NCI-H2196 (cell line): ENCODE measurements around the gene ELF5.

Source experiments
- DNase-seq: peaks from one replicate; lab custom pipeline; 2025; ENCODE audit not compliant: unreplicated experiment; lab: John Stamatoyannopoulos, UW

Gene ELF5

DNA sequence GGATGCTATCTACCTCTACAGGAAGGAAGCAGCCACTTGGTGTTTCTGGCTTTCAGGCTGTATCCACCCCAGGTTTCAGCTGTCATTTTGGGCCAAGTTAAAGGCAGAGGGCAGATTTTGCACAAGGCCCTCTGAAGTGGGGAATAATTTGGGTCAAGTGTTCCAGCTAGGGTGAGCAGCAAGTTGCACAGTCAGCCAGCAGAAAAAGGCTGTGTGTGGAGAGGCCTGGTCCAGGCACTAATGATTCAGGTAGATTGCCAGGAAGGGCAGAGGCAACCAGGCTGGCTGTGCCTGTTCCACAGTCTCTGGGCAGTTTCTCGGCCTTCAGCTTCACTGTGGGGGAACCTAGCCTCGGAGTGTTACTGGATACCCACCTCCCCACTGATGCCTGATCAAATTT lies 8.6 kb upstream of the ELF5 start:
- DNase-seq: no peak

DNA sequence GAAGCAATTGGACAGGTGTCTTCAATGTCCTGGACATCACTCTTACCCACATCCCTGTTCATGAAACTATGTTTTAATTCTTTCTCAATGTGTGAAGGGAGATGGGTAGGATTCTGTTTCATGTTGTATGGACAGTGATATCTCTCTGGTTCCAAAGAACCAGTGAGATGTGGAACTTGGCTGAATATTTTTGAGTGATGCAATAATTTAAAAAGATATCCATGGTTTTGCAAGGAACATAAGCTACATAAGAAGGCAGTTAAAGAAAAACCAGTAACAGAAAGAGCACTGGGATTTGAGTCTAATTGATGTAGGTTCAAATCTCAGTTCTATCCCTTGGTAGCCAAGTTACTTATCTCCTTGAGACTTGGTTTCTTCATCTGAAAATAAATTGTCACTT lies 7.7 kb upstream of the ELF5 start:
- no peak for DNase-seq

DNA sequence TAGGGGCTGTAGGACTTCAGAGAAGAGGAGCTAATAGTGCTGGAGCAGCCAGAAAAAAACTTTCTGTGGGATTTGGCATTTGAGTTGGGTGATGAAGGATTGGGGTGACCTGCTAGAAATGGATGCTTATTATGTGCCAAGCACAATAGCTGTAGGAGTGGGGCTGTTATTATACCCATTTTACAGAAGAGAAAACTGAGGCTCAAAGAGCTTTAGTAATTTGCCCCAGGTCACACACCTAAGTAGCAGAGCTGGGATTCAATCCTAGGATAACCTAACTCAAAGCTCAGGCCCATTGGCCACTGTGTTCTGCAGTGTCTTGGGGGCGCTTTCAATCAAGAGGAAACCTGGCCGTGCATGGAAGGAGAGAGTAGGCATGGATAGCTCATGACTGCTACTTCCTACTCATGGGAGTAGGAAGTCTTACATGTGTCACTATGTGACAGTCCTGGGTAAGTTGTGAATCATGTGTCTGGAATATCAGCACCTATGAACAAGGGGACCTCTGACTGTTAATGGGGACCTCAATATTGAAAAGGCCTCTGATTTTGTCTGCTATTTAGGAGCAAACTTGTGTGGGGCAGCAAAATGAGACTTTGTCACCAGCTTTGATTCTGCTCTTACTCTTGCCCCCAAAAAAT lies 6.1 kb upstream of the ELF5 start:
- DNase-seq: no peak

DNA sequence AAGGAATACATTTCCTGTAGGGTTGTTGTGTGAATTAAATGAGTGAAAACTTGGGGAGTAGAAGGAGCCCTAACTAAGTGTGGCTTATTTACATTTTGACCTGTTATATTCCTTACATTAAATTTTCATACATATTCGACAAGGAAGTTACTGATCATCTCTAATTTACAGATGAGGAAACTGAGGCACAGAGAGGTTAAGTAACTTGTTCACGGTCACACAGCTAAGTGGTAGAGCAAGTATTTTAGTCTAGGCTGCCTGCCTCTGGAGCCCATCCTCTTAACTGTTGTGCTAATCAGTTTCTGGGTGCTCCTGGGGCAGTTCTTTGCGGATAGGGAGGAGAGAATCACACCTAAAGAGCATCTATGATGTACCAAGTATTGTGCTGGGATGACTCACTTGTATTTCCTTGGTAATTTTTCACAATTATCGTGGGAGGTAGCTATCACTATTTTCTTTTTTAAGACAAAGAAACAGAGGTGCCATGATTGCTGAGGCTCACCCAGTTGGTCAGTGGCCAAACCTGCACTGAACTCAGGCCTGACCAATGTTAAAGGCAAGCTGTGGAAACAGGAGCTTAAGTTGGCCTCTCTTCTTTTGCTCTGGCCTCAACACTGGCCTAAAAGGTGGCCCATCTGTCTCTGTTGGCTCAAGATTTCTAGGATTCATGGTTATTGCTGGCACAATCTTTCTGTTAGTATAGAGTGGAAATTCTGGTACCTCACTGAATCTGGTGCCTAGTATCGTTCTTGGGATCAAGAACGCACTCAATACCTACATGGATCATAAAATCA lies 2.9 kb upstream of the ELF5 start:
- DNase-seq: no peak

DNA sequence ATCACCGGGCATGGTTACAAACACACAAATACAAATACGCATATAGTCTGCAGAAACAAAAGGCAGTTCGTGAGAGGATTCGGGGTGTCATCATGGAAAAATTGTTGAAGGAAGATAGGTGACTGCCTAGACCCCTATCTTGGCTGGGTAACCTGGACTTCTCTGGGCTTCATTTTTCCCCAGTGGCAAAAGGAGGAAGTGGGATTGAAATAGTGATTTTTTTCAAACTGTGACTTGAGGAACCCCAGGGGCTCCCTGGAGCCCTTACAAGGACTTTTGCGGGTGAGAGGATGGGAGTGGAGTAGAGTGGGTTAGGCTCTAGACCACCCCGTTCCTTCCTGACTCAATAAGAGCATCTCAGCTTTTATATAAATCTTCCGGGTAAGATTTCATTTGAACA lies 1.0 kb upstream of the ELF5 start:
- DNase-seq: no peak

DNA sequence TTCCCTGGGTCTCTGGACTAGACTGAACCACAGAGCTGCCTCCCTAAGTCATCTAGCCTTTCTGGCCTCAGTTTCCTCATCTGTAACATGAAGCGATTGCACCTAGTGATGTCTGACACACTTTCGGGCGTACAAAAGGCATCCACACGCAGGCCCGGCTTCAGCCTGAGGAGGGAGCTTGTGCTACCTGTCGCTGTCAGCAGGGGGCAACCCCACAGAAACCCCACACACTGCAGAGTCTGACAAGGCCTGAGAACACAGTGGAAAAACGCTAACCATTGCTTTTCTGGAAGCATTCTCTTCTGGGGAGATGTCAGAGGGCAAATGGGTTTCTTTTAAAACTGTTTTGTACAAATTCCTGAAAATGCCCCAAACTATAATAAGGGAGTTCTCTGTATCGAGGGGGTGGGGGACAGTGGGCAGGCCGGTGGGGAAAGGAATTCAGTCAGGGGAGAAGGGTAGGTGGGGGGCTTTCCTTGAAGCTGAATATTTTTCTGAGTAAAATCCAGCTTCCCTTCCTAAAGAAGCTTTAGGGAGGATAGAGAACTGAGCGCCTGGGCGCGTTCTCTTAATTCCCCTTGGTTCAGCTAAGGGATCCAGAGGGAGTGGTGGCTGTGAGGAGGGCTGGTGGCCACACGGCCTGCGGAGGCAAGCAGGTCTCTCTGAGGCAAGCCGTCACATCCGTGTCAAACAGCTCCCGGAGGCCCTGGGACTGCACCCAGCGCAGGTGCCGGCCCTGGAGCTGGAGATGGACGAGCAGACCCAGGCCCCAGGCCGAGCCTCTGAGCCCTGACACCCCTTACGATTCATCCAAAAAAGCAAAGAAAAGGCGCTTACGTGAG lies 533 bp downstream of the ELF5 start:
- peak; percentile 27 for DNase-seq

DNA sequence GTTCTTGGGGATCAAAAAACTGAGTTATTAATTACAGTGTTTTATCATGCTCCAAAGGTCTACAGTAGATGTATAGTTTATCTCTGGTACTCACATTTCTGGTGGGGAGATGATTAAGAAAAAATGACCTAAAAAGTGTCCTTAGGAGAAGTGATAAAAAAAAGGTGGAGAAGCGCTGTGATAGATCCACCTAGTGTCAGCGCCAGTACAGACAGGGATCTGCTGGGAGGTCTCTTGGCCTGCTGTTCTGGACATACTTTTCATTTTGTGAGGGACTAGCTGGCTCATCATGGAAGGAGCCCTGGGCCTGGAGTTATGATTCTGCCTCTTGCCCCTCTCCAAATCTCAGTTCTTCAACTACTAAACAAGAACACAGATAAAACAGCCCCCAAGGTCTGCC lies 2.9 kb downstream of the ELF5 start:
- DNase-seq: no peak

DNA sequence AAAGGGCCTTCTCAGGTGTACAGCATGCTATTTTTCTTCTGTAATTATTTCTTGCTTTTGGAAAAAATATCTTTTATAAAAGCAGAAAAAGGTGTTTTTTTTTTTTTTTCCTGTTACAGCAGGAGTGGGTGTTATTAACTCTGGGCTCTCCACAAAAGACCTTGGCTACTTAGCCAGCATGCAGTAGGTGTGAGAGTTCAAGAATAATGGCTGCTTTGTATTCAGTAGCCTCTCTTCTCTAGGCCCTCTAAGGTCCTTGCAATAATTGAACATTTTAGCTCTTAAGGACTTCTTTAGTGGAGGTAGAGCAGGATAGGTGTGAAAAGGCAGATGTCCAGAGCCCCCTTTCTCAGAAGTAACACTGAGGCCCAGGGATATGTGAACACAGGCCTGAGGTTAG lies 3.4 kb downstream of the ELF5 start:
- no peak for DNase-seq

DNA sequence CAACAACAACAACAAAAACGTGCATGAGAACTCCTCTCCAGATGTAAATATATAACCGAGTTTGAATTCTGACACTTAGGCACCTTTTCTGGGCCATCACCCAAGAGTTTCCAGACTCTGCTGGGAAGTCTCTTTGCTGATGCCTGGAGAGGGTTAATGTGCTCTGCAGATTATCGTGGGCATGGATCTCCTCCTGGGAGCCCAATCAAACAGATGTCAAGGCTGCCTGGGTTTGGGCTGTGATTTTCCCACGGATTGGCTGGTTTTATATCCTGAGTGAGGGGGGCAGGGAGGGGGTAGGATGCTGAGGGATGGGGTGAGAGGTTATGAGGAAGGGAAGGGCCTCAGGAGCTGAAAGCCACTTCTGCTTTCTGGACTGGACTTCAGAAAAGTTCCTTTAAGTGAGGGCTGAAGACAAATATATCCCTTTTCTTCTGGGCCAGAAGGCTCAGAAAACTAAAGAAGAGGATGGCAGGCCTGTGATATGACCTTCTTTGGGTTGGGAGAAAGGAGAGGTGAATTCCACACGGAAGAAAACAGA lies 4.2 kb downstream of the ELF5 start:
- DNase-seq: no peak

DNA sequence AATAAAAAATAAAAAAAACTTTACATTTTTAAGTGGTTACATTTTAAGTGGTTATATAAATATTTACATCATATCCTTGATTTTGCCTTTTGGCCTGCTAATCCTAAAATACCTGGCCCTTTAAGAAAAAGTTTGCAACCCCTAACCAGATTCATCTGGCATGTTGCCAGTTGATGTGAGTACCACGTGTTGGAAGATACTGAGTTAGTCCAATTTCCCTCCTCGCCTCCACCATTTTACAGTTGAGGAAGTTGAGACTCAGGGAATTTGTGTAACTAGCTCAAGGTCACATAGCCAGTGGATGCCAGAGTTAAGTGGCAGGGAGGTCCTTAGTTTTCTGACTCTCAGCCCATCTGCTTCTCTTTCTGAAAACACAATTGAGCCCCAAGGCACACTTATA lies 5.1 kb downstream of the ELF5 start:
- no peak for DNase-seq

DNA sequence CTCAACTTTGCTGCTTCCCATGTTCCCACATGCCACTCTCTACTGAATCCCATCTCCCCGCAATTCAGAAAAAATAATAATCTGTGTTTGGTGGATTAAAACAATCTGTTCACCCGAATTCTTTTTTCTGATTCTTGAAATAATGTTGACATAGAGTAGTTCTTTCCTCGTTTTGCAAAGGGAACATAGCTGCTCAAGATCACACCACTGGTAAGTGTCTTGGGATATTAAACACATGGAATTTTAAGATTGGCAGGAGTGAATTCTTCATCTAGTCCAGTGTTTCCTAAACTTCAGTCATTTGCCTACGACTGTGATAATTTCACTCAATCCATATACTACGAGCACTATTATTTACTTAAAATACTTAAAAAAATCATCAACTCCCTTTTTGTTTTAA lies 6.0 kb downstream of the ELF5 start:
- no peak for DNase-seq

DNA sequence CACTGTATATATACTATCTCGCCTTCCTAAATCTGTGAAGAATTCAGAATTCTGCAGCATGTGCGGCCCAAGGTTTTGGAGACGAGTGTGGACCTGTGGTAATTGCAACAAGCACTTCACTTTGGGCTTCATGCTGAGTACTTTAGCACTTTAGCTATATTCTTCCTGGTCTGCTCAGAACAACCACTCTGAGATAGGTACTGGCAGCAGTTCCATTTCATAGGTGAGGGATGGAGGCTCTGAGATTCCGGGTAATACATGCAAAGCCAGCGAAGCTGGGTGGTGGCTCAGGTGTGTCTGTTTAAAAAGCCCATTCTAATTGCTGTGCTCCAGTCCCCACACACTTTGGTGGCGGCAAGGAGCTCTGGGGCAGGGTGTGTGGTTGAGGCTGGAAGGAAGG lies 6.4 kb downstream of the ELF5 start:
- DNase-seq: no peak

DNA sequence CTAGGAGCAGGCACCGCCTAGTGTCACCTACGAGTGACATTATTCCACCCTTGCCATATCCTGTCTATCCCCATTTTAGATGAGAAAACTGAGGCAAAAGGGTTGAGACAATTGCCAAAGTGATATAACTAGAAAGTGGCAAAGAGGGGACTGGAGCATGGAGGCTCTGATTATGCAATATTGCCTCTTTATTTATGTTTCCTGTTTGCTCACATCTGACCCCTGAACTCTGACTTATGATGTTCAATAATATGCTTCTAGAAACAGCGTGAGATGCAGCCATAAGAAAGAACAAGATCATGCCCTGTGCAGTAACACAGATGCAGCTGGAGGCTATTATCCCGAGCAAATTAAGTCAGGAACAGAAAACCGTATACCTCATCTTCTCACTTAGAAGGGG lies 7.7 kb downstream of the ELF5 start:
- no peak for DNase-seq

DNA sequence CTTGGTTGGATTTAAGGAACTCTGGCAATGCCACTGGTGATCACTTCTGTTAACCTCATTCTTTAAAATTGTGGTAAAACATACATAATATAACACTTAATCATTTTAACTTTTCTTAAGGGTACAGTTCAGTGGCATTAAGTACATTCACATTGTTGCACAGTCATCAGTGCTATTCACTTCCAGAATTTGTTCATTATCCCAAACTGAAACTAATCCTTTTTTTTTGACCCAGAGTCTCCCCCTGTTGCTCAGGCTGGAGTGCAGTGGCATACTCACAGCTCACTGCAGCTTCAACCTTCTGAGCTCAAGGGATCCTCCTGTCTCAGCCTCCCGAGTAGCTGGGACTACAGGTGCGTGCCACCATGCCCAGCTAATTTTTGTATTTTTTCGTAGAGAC lies 10.6 kb downstream of the ELF5 start:
- DNase-seq: no peak

DNA sequence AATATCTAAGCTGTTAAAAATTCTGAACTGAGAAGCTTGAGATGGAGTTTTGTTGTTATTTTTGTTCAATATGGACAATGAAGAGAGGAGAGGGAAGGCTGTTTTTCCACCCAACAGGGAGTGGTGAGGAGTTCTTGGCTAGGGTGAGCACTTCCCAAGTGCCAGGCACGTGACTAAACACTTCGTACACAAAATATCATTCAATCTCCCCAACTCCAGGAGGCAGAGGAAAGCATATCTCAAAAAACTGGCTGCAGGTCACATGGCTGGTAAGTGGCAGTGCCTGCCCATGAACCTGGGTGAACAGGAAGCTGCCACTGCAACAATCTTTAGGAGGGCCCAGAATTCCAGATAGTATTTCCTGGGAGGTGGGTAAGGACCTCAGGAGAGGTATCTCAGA lies 11.6 kb downstream of the ELF5 start:
- peak; percentile 42 for DNase-seq

DNA sequence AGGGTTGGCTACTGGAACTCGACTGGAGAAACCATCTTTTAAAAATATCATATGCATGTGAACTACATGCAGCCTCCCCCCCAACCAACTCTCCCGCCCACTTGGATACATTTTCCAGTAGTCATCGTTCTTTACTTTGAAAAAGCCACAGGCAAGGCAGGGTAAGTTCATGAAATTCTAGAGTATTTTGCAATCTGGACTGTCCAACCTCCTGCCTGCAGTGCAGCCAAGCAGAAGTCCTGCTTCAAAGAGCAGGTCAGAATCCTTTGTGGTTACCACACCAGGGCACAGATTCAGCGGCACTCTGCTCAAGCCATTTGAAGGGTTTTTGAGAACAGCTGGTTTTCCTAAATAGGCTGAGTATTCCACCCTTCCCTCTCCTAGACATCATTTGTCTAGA lies 12.1 kb downstream of the ELF5 start:
- peak; percentile 22 for DNase-seq

DNA sequence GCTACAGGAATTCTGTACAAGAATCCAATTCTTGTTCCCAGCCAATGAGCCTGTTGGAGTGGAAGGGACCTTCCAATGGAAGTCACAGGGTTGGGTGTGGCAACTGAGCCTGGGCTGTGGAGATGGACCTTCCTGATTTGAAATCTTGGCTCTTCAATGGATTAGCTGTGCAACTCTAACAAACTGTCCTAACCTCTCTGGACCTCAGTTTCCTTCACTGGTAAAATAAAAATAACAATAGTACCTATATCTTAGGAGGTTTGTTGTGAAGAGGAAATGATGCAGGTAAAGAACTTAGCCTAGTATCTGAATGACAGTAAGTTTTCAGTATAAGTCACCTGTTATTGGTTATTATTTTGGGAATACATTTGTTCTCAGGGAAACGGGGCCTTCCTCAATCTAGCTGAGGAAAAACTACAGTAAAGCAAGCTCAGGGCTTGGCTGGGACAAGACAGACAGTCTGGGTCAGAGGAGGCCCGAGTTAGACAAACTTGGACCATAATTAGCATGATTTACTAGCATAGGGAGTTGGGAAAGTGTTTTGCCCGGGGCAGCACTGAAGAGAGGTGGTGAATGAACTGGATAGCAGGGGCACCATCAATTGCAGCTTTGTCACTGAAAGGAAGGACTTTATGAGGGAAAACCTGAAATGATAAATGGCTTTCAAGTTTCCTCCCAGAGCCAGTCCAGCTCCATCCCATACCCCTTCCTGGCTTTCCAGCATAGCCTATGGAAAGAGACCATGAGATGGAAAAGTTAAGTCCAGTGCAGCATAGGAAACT lies 13.7 kb downstream of the ELF5 start:
- no peak for DNase-seq

DNA sequence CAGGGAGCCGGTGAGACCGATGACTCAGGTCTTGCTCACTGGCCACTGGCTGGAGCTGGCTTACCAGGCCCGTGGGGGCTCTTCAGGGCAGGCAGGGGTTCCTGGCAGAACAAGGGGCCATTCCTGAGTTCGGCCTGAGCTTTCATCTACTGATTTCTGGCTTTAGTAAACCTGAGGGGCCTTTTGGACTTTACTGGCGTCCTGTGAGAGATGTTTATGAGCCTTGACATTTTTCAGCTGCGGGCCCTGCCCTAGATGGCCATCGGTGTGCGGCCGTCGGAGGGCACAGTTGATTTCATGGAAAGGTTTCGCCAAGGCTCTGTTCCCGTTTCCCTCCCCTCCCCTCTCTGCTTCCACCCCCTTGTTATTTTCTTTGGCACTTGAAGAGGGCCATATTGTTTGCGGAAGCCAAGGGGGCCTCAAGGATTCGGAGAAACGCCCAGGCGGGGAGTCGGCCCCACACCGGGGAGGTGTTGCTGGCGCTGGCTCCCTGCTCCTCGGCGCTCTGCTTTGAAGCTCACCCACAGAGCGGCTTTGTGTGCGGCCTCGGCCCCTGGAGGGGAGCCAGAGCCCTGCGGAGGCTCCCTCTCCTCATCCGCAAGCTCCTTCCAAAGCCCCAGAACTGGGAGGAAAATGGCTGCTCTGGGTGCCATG lies 17.7 kb downstream of the ELF5 start:
- DNase-seq: no peak

DNA sequence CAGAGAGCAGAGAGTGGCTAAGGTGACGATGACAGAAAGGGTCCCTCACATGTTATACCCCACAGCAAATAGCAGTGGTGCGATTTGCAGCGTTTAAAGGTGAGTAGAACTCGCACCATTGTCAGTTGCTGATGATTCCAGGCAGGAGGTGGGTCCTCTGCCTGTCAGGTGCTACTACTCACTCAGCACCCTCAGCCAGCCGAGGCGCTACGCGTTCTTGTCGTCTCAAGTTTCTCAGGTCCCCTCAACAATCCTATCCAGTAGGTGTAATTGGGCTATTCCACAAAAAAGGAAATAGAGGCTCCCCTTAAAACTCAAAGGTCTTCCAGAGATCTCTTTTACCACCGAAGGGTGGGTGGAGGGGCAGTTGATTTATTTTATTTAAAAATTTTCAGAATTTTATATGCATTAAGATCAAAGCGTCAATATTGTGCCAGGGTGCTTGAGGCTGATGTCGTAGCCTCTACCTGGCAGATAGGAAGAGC lies 18.3 kb downstream of the ELF5 start:
- DNase-seq: no peak

DNA sequence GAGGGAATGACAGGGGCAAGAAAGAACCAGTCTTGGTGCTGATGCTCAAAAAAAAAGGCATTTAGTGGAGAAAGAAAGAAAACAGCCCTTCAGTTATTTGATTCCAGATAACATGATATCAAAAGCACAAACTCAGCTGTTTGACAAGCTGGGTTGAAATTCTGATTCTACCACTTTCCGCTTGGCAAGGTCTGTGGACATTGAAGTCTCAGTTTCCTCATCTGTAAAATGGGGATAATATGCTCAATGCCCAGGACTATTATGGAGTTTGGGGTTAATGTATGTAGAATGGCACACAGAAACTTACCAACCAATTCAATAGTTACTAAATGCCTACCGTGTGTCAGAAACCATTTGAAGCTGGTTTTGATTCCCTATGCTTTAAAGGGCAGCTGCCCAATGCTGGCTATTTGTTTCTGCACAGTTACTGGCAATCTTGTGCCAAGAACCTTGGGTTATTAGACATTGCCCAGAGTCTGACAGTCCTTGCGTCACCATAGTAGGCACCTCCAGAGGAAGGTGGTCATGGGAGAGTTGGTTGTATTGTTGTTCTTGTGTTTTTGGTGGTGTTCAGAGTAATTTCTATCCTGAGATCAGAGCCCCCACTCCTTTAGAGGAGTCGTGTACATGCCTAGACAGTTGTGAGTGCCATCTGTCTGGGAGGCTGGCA lies 19.5 kb downstream of the ELF5 start:
- DNase-seq: no peak
